Caco-2 (cell line): ENCODE data around the gene SYPL2. TPM values are rescaled to one million over a fixed set of nuclear protein-coding genes. Genes with fewer than 3 reads are reported as not detected.

Experiments used
- BruUV-seq: library from RNA; stranded (reverse); fragments of 400-500 nt; replicated peaks from 2 replicates; lab custom pipeline; 2021; lab: Mats Ljungman, UMichigan
- CTCF ChIA-PET: fragments of 300-600 bp; sonication (Branson Sonifier 250); formaldehyde crosslinking; loops from one replicate; lab custom pipeline; 2022; ENCODE audit warnings: antibody characterized with exemption; lab: Charles Lee
- POLR2A ChIA-PET: fragments of 300-600 bp; sonication (Branson Sonifier 250); formaldehyde crosslinking; loops from one replicate; lab custom pipeline; 2022; ENCODE audit warnings: antibody characterized with exemption; lab: Charles Lee
- DNase-seq, 2 experiments: peaks; one replicate each; pipeline versions ENCODE4 v3.0.0 to v3.0.0-alpha.2; 2020 to 2022
- H3K27me3 ChIP-seq: replicated peaks from 2 replicates; pipeline ENCODE4 v1.6.0; 2011; ENCODE audit warnings: low read length; ENCODE audit not compliant: control insufficient read depth, insufficient read depth
- H3K36me3 ChIP-seq: 2 replicates; pipeline ENCODE4 v1.5.1; 2011; ENCODE audit warnings: low read length; ENCODE audit not compliant: control insufficient read depth, insufficient read depth
- H3K4me1 ChIP-seq: fragments of 250-450 bp; sonication (Bioruptor Pico); 2 replicates; pipeline ENCODE4 v1.5.1; 2020; ENCODE audit warnings: mild to moderate bottlenecking
- H3K4me3 ChIP-seq: 2 replicates; pipeline ENCODE4 v1.5.1; 2011; ENCODE audit warnings: low read depth, mild to moderate bottlenecking, control low read depth, low read length
- H3K9me3 ChIP-seq: fragments of 250-450 bp; sonication (Bioruptor Pico); 2 replicates; pipeline ENCODE4 v1.5.1; 2020; ENCODE audit warnings: mild to moderate bottlenecking, moderate library complexity
- H3K27ac Mint-ChIP-seq: one replicate; pipeline ENCODE4 v1.8.0; 2022; ENCODE audit warnings: mixed read lengths; ENCODE audit not compliant: unreplicated experiment
- H3K27me3 Mint-ChIP-seq: one replicate; pipeline ENCODE4 v1.8.0; 2022; ENCODE audit warnings: mixed read lengths; ENCODE audit not compliant: insufficient read depth, unreplicated experiment
- H3K36me3 Mint-ChIP-seq: one replicate; pipeline ENCODE4 v1.8.0; 2022; ENCODE audit warnings: mild to moderate bottlenecking, mixed read lengths; ENCODE audit not compliant: insufficient read depth, unreplicated experiment
- H3K4me1 Mint-ChIP-seq: one replicate; pipeline ENCODE4 v1.8.0; 2022; ENCODE audit warnings: low read depth, mixed read lengths; ENCODE audit not compliant: unreplicated experiment
- H3K4me3 Mint-ChIP-seq: one replicate; pipeline ENCODE4 v1.8.0; 2022; ENCODE audit warnings: mild to moderate bottlenecking, moderate library complexity, mixed read lengths; ENCODE audit not compliant: unreplicated experiment
- H3K9me3 Mint-ChIP-seq: one replicate; pipeline ENCODE4 v1.8.0; 2022; ENCODE audit warnings: mixed read lengths; ENCODE audit not compliant: unreplicated experiment
- intact Hi-C: fragments of 100-400 bp; cut with micrococcal nuclease; formaldehyde crosslinking; loops from one replicate; pipeline ENCODE4 v1.10.0; 2022; ENCODE audit not compliant: unreplicated experiment
- total RNA-seq: library from RNA; stranded (reverse); gene quantifications from 2 replicates; pipeline ENCODE4 v1.2.3, GENCODE V29; 2022
- TF ChIP-seq, protein P1 (sequence below), 2 experiments: fragments of 200-600 bp in 1 of 2; IDR thresholded peaks; 1 replicate in 1 of 2; 2 replicates in 1 of 2; pipeline versions ENCODE4 v1.5.1 to v1.8.0; 2011 to 2022; ENCODE audit warnings: antibody characterized with exemption in 1 of 2, control low read depth in 1 of 2, inconsistent platforms in 1 of 2, low read depth in 1 of 2, low read length in 1 of 2, mild to moderate bottlenecking in 1 of 2, moderate library complexity in 1 of 2; ENCODE audit not compliant: insufficient read depth in 1 of 2, severe bottlenecking in 1 of 2, unreplicated experiment in 1 of 2

SYPL2 gene
- total RNA-seq, 1 experiment from 2014 or later = 0.45 TPM

DNA sequence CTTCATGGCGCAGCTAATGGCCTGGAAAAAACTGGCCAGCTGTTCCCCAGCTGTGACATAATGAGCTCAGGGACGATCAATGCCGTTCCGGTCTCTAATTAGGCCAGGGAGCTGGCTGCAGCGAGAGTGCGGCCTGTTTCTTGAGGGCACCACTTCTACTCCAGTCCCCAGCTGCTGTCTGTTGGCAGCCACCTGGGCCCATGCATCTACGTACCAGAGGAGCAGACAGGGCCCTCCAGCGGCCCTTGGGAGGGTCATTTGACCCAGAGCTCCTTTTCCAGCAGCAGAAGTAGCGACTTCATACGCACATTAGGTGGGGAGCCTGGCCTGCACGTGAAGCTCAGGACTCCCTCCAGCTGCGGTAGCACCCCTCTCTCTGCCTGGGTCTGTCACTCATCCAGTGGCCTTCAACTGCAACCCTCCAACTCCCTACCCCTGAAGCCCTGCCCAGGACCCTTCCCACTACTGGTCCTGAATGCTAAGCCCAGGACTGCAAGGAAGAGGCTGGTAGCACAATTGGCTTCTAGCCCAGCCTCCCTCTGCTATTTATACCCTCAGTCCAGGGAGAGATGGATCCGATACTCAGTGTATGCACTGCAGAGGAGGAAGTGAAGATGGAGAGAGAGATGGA lies 64.2 kb downstream of the SYPL2 start:
- Histone ChIP-seq H3K4me3 (no peak overlapping the region), H3K27me3 (no peaks in the 10 kb centered on the region), H3K36me3 (no peaks in the 10 kb centered on the region), H3K4me1 (no peaks in the 10 kb centered on the region; the same call in 1 of the 2 replicates), H3K9me3 (no peaks in the 10 kb centered on the region)
- no peaks in the 10 kb centered on the region for H3K4me1 Mint-ChIP-seq
- H3K9me3 Mint-ChIP-seq = no peaks in the 10 kb centered on the region
- no peak overlapping the region for H3K27ac Mint-ChIP-seq
- CTCF ChIA-PET = interaction anchor here (0.6 to 6.3 kb wide), 2 partner anchors 16 to 36 kb away, joined by 3 to 131 read pairs; partner anchors contain the start of gene CYB561D1
- intact Hi-C loops = loop anchor here (5.0 kb wide), 2 partner anchors 103 to 268 kb away; partner anchors contain the start of gene PSMA5
- TF ChIP-seq, protein P1, sequence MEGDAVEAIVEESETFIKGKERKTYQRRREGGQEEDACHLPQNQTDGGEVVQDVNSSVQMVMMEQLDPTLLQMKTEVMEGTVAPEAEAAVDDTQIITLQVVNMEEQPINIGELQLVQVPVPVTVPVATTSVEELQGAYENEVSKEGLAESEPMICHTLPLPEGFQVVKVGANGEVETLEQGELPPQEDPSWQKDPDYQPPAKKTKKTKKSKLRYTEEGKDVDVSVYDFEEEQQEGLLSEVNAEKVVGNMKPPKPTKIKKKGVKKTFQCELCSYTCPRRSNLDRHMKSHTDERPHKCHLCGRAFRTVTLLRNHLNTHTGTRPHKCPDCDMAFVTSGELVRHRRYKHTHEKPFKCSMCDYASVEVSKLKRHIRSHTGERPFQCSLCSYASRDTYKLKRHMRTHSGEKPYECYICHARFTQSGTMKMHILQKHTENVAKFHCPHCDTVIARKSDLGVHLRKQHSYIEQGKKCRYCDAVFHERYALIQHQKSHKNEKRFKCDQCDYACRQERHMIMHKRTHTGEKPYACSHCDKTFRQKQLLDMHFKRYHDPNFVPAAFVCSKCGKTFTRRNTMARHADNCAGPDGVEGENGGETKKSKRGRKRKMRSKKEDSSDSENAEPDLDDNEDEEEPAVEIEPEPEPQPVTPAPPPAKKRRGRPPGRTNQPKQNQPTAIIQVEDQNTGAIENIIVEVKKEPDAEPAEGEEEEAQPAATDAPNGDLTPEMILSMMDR (IDR thresholded peaks at IDR 0.05; ENCODE audit: insufficient read depth in 1 of 2, low read depth in 1 of 2, low read length in 1 of 2, severe bottlenecking in 1 of 2, unreplicated experiment in 1 of 2) = no peak
- POLR2A ChIA-PET = no interaction called here
- H3K4me3 Mint-ChIP-seq = no peak overlapping the region
- no TSS peak for BruUV-seq
- DNase-seq = no peak
- H3K27me3 Mint-ChIP-seq = peaks cover 9% of the 10 kb centered on the region
- peaks cover 4% of the 10 kb centered on the region for H3K36me3 Mint-ChIP-seq

DNA sequence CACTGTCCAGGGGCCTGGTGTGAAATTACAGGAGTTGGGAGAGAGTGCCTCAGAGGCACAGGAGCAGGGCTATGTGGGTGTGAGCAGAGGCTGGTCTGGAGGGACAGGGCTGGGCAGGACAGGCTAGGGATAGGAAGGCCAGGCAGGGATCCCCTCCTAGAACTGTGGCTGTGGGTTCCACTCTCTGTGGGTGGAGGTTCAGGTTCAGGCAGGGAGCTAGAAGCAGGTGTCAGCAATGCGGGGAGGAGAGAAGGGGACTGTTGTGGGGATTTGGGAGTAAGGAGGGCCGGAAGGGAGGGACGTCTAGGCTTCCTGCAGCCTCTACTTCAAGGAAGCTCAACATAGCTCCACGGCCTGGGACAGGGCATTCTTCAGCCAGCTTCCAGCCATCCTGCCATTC lies 65.0 kb downstream of the SYPL2 start:
- Mint-ChIP-seq H3K36me3 (peaks cover 4% of the 10 kb centered on the region), H3K9me3 (no peaks in the 10 kb centered on the region), H3K4me1 (no peaks in the 10 kb centered on the region), H3K27me3 (peaks cover 1% of the 10 kb centered on the region), H3K27ac (no peak overlapping the region), H3K4me3 (no peak overlapping the region)
- no TSS peak for BruUV-seq
- no peaks in the 10 kb centered on the region for H3K9me3 ChIP-seq
- intact Hi-C loops = loop anchor here (5.0 kb wide), 2 partner anchors 104 to 269 kb away; partner anchors contain the start of gene PSMA5
- DNase-seq = no peak
- TF ChIP-seq, protein P1 (IDR thresholded peaks at IDR 0.05; ENCODE audit: insufficient read depth in 1 of 2, low read depth in 1 of 2, low read length in 1 of 2, severe bottlenecking in 1 of 2, unreplicated experiment in 1 of 2) = no peak
- no peaks in the 10 kb centered on the region for H3K27me3 ChIP-seq
- CTCF ChIA-PET = interaction anchor here (0.9 to 6.3 kb wide), 2 partner anchors 37 to 48 kb away, joined by 4 to 131 read pairs; partner anchors contain the start of genes ATXN7L2 and CYB561D1
- H3K4me3 ChIP-seq = no peak overlapping the region
- no peaks in the 10 kb centered on the region; the same call in 1 of the 2 replicates for H3K4me1 ChIP-seq
- no peaks in the 10 kb centered on the region for H3K36me3 ChIP-seq
- POLR2A ChIA-PET = no interaction called here

Other genes with a start within 250 kb of the SYPL2 start
- 7.0 and 8.3 TPM in 2 replicates for gene CELSR2, start 217.0 kb upstream of the SYPL2 start, total RNA-seq
- 23.9 and 24.9 TPM in 2 replicates for gene PSRC1, start 183.4 kb upstream of the SYPL2 start, total RNA-seq
- not detected in 2 replicates for gene MYBPHL, start 159.5 kb upstream of the SYPL2 start, total RNA-seq
- 65.2 and 67.1 TPM in 2 replicates for gene SORT1, start 68.6 kb upstream of the SYPL2 start, total RNA-seq
- 82.7 and 97.8 TPM in 2 replicates for gene PSMA5, start 40.1 kb upstream of the SYPL2 start, total RNA-seq
- 3.9 and 4.0 TPM in 2 replicates for gene ATXN7L2, start 17.4 kb downstream of the SYPL2 start, total RNA-seq
- 6.6 and 7.3 TPM in 2 replicates for gene CYB561D1, start 27.5 kb downstream of the SYPL2 start, total RNA-seq
- 1.1 and 1.5 TPM in 2 replicates for gene AMIGO1, start 43.2 kb downstream of the SYPL2 start, total RNA-seq
- gene GPR61, start 73.3 kb downstream of the SYPL2 start, total RNA-seq = not detected in 2 replicates
- 6.2 and 6.4 TPM in 2 replicates for gene GNAI3, start 82.1 kb downstream of the SYPL2 start, total RNA-seq
- not detected in 2 replicates for gene GNAT2, start 153.1 kb downstream of the SYPL2 start, total RNA-seq
- 40.3 and 47.8 TPM in 2 replicates for gene AMPD2, start 153.3 kb downstream of the SYPL2 start, total RNA-seq
- 9.6 and 11.9 TPM in 2 replicates for gene GSTM4, start 189.6 kb downstream of the SYPL2 start, total RNA-seq
- 0.84 and 1.7 TPM in 2 replicates for gene GSTM2, start 201.5 kb downstream of the SYPL2 start, total RNA-seq
- not detected in 2 replicates for gene GSTM1, start 221.3 kb downstream of the SYPL2 start, total RNA-seq
- 6.0 and 9.1 TPM in 2 replicates for gene GSTM5, start 245.7 kb downstream of the SYPL2 start, total RNA-seq